Measurements from ENCODE around the gene CFAP99.

CFAP99 gene

GRCh38 chr4:2384245-2384644 is 34.5 kb upstream of the CFAP99 start:
- TF ChIP-seq POLR2AphosphoS5 (IDR thresholded peaks at IDR 0.05; ENCODE audit: low read depth, low read length) (no peak), SIN3A (IDR thresholded peaks at IDR 0.05; ENCODE audit: borderline replicate concordance, insufficient read depth, low read length) (no peak), TAF1 (IDR thresholded peaks at IDR 0.05; ENCODE audit: borderline replicate concordance, insufficient read depth, low read length) (no peak), FOXP2 (optimal IDR thresholded peaks at IDR 0.05; ENCODE audit: borderline replicate concordance, extremely low read depth, extremely low read length, insufficient read depth) (no peak)
- TF ChIP-seq, protein P1, sequence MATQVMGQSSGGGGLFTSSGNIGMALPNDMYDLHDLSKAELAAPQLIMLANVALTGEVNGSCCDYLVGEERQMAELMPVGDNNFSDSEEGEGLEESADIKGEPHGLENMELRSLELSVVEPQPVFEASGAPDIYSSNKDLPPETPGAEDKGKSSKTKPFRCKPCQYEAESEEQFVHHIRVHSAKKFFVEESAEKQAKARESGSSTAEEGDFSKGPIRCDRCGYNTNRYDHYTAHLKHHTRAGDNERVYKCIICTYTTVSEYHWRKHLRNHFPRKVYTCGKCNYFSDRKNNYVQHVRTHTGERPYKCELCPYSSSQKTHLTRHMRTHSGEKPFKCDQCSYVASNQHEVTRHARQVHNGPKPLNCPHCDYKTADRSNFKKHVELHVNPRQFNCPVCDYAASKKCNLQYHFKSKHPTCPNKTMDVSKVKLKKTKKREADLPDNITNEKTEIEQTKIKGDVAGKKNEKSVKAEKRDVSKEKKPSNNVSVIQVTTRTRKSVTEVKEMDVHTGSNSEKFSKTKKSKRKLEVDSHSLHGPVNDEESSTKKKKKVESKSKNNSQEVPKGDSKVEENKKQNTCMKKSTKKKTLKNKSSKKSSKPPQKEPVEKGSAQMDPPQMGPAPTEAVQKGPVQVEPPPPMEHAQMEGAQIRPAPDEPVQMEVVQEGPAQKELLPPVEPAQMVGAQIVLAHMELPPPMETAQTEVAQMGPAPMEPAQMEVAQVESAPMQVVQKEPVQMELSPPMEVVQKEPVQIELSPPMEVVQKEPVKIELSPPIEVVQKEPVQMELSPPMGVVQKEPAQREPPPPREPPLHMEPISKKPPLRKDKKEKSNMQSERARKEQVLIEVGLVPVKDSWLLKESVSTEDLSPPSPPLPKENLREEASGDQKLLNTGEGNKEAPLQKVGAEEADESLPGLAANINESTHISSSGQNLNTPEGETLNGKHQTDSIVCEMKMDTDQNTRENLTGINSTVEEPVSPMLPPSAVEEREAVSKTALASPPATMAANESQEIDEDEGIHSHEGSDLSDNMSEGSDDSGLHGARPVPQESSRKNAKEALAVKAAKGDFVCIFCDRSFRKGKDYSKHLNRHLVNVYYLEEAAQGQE (IDR thresholded peaks at IDR 0.05; ENCODE audit: insufficient read depth in 1 of 2, low read depth in 2 of 2, low read length in 2 of 2) = no peak

GRCh38 chr4:2385516-2385915 is 33.2 kb upstream of the CFAP99 start:
- TF ChIP-seq FOXP2 (optimal IDR thresholded peaks at IDR 0.05; ENCODE audit: borderline replicate concordance, extremely low read depth, extremely low read length, insufficient read depth) = no peak
- no peak for TF ChIP-seq TAF1 (IDR thresholded peaks at IDR 0.05; ENCODE audit: borderline replicate concordance, insufficient read depth, low read length)
- TF ChIP-seq SIN3A (IDR thresholded peaks at IDR 0.05; ENCODE audit: borderline replicate concordance, insufficient read depth, low read length) = no peak
- no peak for TF ChIP-seq POLR2AphosphoS5 (IDR thresholded peaks at IDR 0.05; ENCODE audit: low read depth, low read length)
- TF ChIP-seq, protein P1 (IDR thresholded peaks at IDR 0.05; ENCODE audit: insufficient read depth in 1 of 2, low read depth in 2 of 2, low read length in 2 of 2) = no peak

DNA sequence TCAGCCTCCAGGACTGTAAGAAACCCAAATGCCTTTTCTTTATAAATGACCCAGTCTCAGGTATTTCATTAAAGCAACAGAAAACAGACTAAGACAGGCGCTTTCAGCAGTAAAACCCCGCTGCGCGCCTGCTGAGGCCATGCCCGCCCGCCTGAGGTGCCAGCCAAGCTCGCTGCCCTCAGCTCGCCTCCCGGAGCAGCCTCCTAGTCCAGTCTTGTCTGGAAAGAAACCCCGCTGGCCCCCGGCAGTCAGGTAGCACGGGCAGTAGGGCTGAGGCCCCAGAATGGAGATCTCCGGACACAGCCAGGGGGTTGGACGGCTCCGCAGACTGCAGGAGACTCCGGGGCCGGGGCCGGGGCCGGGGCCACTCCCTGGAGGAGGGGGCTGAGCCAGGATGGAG is 32.0 kb upstream of the CFAP99 start:
- TF ChIP-seq FOXP2 (optimal IDR thresholded peaks at IDR 0.05; ENCODE audit: borderline replicate concordance, extremely low read depth, extremely low read length, insufficient read depth) = no peak
- no peak for TF ChIP-seq POLR2AphosphoS5 (IDR thresholded peaks at IDR 0.05; ENCODE audit: low read depth, low read length)
- no peak for TF ChIP-seq TAF1 (IDR thresholded peaks at IDR 0.05; ENCODE audit: borderline replicate concordance, insufficient read depth, low read length)
- TF ChIP-seq, protein P1 (IDR thresholded peaks at IDR 0.05; ENCODE audit: insufficient read depth in 1 of 2, low read depth in 2 of 2, low read length in 2 of 2) = no peak
- TF ChIP-seq SIN3A (IDR thresholded peaks at IDR 0.05; ENCODE audit: borderline replicate concordance, insufficient read depth, low read length) = no peak

DNA sequence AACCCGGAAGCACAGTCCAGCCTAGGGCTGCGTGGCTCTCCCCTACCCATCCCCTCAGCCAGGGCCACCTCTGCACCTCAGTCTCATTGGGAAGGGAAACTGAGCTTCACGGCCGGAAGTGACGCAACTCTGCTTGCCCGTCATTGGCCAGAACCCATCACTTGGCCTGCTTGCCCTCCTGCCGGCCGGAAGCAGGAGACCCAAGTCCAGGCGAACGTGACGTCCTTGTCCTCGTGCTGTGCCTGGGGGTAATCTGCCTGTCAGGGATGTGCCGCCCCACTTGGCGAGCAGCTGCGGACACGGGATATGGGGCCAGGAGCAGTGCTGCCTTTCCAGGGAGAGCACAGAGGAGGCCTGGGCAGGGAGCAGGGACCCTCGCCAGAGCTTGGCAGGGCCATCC is 31.5 kb upstream of the CFAP99 start:
- no peak for TF ChIP-seq FOXP2 (optimal IDR thresholded peaks at IDR 0.05; ENCODE audit: borderline replicate concordance, extremely low read depth, extremely low read length, insufficient read depth)
- TF ChIP-seq SIN3A (IDR thresholded peaks at IDR 0.05; ENCODE audit: borderline replicate concordance, insufficient read depth, low read length) = no peak
- TF ChIP-seq TAF1 (IDR thresholded peaks at IDR 0.05; ENCODE audit: borderline replicate concordance, insufficient read depth, low read length) = no peak
- TF ChIP-seq, protein P1 (IDR thresholded peaks at IDR 0.05; ENCODE audit: insufficient read depth in 1 of 2, low read depth in 2 of 2, low read length in 2 of 2) = no peak

DNA sequence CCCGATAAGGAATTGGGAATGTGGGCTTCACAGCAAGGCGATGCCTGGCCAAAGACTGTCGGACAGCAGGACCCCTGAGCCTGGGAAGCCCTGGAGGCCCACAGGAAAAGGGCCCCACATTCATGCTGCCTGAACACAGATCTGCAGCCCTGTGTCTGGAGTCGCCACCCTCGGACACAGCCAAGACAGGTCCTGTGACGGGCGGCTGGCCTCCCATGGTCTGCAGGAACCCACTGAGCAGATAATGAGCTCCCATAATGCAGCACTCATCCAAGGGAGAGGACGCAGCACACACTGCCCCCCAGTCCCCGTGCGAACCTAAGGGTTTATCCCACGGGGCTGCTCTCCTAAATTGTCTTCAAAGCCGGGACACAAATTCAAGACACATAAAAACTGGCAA is 30.9 kb upstream of the CFAP99 start:
- TF ChIP-seq SIN3A (IDR thresholded peaks at IDR 0.05; ENCODE audit: borderline replicate concordance, insufficient read depth, low read length) (no peak), FOXP2 (optimal IDR thresholded peaks at IDR 0.05; ENCODE audit: borderline replicate concordance, extremely low read depth, extremely low read length, insufficient read depth) (no peak), TAF1 (IDR thresholded peaks at IDR 0.05; ENCODE audit: borderline replicate concordance, insufficient read depth, low read length) (no peak), POLR2AphosphoS5 (IDR thresholded peaks at IDR 0.05; ENCODE audit: low read depth, low read length) (no peak)
- TF ChIP-seq, protein P1 (IDR thresholded peaks at IDR 0.05; ENCODE audit: insufficient read depth in 1 of 2, low read depth in 2 of 2, low read length in 2 of 2) = no peak
